DMS153 treated with DMSO at 0.1 percent for 48 hours (cell line): ENCODE results near the gene CHMP1A.

ENCODE experiments used
- DNase-seq: peaks from one replicate; lab custom pipeline; 2025; ENCODE audit not compliant: unreplicated experiment; lab: John Stamatoyannopoulos, UW

Gene CHMP1A

GRCh38 chr16:89629827-89630610, 27.5 kb downstream of the CHMP1A start:
- DNase-seq: no peak

GRCh38 chr16:89624777-89625761, 32.4 kb downstream of the CHMP1A start:
- no peak for DNase-seq

- DNase-seq: no peak
Observed at GRCh38 chr16:89623511-89624261, 33.8 kb downstream of the CHMP1A start.

GRCh38 chr16:89621698-89622409, 35.7 kb downstream of the CHMP1A start:
- no peak for DNase-seq

- no peak for DNase-seq
Observed at GRCh38 chr16:89621136-89621697, 36.3 kb downstream of the CHMP1A start.

- DNase-seq: no peak
Observed at GRCh38 chr16:89620406-89620841, 37.1 kb downstream of the CHMP1A start.

- no peak for DNase-seq
Observed at GRCh38 chr16:89619840-89620239, 37.7 kb downstream of the CHMP1A start.

GRCh38 chr16:89618109-89618998, 39.2 kb downstream of the CHMP1A start:
- no peak for DNase-seq

- DNase-seq: no peak
Observed at GRCh38 chr16:89617036-89617435, 40.5 kb downstream of the CHMP1A start.

GRCh38 chr16:89616623-89617022, 40.9 kb downstream of the CHMP1A start:
- DNase-seq: no peak

GRCh38 chr16:89615596-89616090, 41.9 kb downstream of the CHMP1A start:
- DNase-seq: no peak

GRCh38 chr16:89615176-89615575, 42.3 kb downstream of the CHMP1A start:
- no peak for DNase-seq

GRCh38 chr16:89613954-89614459, 43.5 kb downstream of the CHMP1A start:
- DNase-seq: no peak

- no peak for DNase-seq
Observed at GRCh38 chr16:89613231-89613953, 44.1 kb downstream of the CHMP1A start, which contains the start of gene DPEP1. Gene DPEP1, plus strand, starts transcription at chr16:89613642. Its CDS starts 16,769 bp downstream, at chr16:89630411.

- DNase-seq: no peak
Observed at GRCh38 chr16:89612415-89613166, 44.9 kb downstream of the CHMP1A start.

- no peak for DNase-seq
Observed at GRCh38 chr16:89610108-89610453, 47.4 kb downstream of the CHMP1A start.
